Measurements from ENCODE around the gene NME4.

GRCh38 chr16:375927-376816, 20.8 kb upstream of the NME4 start:
- TF ChIP-seq CTCF (IDR thresholded peaks at IDR 0.05; ENCODE audit: low read depth, low read length) (no peak), EZH2phosphoT487 (IDR thresholded peaks at IDR 0.05; ENCODE audit: low read depth) (no peak)
